GM12865 (cell line): ENCODE measurements around the gene LRTM2.

Experiments used
- DNase-seq: peaks from one replicate; pipeline ENCODE4 v3.0.0; 2010; ENCODE audit warnings: low read depth
- H3K4me3 ChIP-seq: 2 replicates; pipeline ENCODE4 v1.5.1; 2011; ENCODE audit warnings: mild to moderate bottlenecking, low read depth, low read length, control low read depth
- TF ChIP-seq, protein P1 (sequence below): IDR thresholded peaks from 2 replicates; pipeline ENCODE4 v1.5.1; 2011; ENCODE audit warnings: low read length, control low read depth, low read depth, inconsistent platforms; ENCODE audit not compliant: insufficient read depth; ENCODE audit errors: missing control alignments

The LRTM2 gene

DNA sequence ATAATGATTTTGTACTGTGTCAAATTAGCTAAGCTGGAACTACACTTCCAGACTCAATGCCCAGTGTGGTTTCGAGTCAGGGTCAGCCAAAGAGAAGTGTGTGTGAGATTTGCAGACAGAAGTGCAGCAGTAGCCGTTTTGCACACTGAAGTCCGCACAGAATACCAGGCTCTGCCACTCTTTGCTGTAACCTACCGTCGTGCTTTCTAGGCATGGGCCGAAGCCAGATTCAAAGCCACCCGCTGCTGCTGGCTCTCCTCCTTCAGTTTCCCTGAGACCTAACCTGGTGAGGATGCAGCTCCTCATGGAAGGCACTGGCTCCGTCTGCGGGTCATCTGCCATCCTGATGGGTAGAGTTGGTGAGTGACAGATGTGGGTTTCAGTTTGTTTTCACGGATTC is 48.8 kb downstream of the LRTM2 start:
- DNase-seq = no peak
- no peak overlapping the region for H3K4me3 ChIP-seq
- TF ChIP-seq, protein P1, sequence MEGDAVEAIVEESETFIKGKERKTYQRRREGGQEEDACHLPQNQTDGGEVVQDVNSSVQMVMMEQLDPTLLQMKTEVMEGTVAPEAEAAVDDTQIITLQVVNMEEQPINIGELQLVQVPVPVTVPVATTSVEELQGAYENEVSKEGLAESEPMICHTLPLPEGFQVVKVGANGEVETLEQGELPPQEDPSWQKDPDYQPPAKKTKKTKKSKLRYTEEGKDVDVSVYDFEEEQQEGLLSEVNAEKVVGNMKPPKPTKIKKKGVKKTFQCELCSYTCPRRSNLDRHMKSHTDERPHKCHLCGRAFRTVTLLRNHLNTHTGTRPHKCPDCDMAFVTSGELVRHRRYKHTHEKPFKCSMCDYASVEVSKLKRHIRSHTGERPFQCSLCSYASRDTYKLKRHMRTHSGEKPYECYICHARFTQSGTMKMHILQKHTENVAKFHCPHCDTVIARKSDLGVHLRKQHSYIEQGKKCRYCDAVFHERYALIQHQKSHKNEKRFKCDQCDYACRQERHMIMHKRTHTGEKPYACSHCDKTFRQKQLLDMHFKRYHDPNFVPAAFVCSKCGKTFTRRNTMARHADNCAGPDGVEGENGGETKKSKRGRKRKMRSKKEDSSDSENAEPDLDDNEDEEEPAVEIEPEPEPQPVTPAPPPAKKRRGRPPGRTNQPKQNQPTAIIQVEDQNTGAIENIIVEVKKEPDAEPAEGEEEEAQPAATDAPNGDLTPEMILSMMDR = no peak

DNA sequence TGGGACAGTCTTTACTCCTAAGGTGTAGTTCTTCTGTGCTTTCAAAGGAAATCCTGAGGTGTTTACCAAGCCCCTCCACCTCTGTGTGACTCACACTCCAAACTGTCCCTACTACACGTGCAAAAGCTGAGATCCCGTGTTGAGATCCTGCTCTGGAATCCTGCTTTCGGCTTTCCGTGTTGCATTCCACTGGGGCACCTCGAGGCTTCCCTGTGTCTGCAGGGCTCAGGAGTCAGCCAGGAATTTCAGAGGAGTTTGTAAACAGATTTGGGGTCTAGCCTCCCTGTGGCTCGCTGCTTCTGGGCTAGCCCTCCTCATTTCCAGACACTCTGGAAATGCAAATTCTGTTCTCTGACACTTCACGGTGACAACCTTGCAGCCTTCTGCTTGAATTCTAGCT is 49.7 kb downstream of the LRTM2 start:
- DNase-seq = no peak
- TF ChIP-seq, protein P1 = no peak
- H3K4me3 ChIP-seq = no peak overlapping the region

DNA sequence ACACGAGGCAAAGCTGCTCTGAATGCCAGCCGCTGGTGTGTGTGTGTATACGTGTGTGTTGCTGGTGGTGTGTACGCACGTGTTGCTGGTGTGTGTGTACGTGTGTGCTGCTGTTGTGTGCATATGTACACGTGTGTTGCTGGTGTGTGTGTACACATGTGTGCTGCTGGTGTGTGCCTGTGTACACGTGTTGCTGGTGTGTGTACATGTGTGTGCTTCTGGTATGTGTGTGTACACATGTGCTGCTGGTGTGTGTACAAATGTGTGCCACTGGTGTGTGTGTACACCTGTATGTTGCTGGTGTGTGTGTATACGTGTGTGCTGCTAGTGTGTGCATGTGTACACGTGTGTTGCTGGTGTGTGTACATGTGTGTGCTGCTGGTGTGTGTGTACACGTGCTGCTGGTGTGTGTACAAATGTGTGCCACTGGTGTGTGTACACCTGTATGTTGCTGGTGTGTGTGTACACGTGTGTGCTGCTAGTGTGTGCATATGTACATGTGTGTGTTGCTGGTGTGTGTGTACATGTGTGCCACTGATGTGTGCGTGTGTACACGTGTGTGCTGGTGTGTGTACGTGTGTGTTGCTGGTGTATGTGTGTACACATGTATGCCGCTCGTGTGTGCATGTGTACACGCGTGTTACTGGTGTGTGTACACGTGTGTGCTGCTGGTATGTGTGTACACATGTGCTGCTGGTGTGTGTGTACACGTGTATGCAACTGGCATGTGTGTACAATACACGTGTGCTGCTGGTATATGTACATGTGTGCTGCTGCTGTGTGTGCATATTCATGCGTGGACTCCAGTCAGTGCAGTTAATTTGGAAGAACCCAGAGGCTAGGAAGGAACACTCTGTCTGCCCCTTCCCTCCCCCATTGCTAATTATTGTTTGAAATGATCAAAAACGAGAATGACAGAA is 50.9 kb downstream of the LRTM2 start:
- DNase-seq = no peak
- H3K4me3 ChIP-seq = no peak overlapping the region
- TF ChIP-seq, protein P1 = no peak

DNA sequence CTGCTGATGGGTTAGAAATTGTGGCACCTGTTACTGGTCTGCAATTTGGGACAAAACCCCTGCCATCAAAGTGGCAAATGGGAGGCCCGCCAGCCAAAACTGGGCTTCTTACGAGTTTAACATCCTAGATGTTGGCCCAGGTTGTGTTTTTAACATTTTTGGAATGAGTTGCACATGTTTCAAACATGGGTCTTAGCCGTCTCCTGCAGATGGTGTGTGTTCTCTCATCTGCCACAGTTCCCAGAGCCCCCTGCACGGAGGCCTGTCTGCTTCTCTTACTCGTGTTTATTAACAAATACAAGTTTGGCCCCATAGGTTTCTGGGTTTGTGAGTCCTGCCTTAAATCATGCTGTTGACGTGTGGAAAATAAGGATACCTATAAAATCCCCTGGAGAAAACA is 51.6 kb downstream of the LRTM2 start:
- H3K4me3 ChIP-seq = no peak overlapping the region
- DNase-seq = no peak
- TF ChIP-seq, protein P1 = no peak

DNA sequence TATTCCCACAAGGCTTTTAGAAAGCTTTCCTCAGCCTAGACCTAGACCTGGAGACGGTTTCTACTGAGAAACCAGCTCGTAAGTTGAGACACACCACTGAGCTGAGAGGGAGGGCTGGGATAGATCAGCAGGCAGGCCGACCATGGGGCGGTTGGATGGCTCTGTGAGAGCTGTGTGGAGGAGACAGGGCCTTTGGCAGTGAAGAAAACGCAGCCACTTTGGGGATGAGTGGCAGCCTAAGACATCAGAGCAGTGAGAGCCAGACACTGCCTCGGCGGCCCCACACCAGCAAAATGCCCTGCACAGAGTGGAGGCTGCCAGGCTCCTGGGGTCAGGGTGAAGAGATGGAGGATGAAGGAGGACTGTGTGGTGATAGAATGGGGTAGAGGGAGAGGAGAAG is 52.1 kb downstream of the LRTM2 start:
- no peak overlapping the region for H3K4me3 ChIP-seq
- no peak for DNase-seq
- TF ChIP-seq, protein P1 = no peak

DNA sequence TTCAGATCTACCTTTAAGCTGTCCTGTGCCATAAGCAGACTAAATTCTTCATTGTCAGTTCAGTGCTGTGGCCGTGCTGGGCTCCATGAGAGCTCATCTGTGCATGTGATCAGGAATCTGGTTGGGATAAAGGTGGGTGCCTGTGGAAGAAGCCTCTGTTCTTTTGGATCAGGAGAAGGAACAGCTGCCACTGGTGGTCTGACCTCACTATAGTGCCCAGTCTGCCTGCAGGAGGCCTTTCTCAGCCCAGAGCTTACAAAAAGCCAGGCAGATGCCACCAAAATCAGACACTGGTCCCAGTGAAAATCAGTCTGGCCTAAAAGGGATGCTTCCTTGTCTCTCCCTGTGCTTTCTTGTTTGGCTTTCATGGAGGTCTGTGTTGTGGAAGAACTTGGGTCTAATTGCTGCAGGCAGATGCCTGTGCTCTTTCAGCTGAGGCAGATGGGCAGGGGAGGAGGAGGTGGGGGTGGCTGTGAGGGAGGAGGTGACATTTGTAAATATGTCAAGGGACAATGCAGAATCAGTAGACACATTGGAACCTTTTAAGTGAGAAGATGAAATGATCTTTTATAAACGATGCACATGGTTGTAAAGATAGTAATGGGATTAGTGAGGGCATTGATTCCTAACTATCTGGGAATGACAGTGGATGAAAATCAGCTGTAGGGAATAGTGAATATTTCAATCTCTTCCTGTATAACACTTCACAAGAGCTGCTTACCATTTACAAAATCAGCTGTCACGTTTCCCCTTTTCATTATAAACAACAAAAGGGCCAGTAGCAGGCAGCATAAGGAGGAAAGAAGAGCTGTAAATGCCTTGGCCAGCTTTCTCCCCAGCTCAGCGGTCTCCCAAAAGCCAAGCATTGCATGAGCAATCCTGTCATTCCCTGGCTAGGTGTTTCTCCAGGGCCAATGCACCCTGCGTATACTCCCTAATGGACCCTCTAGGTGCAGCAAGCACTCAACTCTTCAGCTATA is 53.5 kb downstream of the LRTM2 start:
- DNase-seq = no peak
- TF ChIP-seq, protein P1 = no peak
- H3K4me3 ChIP-seq = no peak overlapping the region
